ENCODE data around the gene ERFL. TPM values are rescaled to one million over a fixed set of nuclear protein-coding genes. Genes with fewer than 3 reads are reported as not detected.

ERFL gene
- total RNA-seq, 2 donors from 2014 or later: 0.36 to 1.9 TPM

GRCh38 chr19:41930322-41930722 is 2.1 kb upstream of the ERFL start:
- no peak for DNase-seq (ENCODE audit: low spot score)
- H3K4me1 ChIP-seq (replicated peaks): no peaks in the 10 kb centered on the region
- no peaks in the 10 kb centered on the region for H3K9me3 ChIP-seq
- no peak overlapping the region for H3K27ac ChIP-seq
- H3K27me3 ChIP-seq (replicated peaks; ENCODE audit: insufficient read depth): peaks cover 10% of the 10 kb centered on the region
- WGBS: 30% methylated on average over 7 of the region's 7 CpGs
- no peaks in the 10 kb centered on the region for H3K36me3 ChIP-seq
- no peak for TF ChIP-seq POLR2A (IDR thresholded peaks at IDR 0.05)
- no peak for TF ChIP-seq POLR2AphosphoS5 (IDR thresholded peaks at IDR 0.05)
- TF ChIP-seq, protein P1, sequence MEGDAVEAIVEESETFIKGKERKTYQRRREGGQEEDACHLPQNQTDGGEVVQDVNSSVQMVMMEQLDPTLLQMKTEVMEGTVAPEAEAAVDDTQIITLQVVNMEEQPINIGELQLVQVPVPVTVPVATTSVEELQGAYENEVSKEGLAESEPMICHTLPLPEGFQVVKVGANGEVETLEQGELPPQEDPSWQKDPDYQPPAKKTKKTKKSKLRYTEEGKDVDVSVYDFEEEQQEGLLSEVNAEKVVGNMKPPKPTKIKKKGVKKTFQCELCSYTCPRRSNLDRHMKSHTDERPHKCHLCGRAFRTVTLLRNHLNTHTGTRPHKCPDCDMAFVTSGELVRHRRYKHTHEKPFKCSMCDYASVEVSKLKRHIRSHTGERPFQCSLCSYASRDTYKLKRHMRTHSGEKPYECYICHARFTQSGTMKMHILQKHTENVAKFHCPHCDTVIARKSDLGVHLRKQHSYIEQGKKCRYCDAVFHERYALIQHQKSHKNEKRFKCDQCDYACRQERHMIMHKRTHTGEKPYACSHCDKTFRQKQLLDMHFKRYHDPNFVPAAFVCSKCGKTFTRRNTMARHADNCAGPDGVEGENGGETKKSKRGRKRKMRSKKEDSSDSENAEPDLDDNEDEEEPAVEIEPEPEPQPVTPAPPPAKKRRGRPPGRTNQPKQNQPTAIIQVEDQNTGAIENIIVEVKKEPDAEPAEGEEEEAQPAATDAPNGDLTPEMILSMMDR (IDR thresholded peaks at IDR 0.05): no peak
- intact Hi-C loops (cut with DNase I): no loop called here
- H3K4me3 ChIP-seq: no peak overlapping the region

GRCh38 chr19:41929536-41930071 is 1.4 kb upstream of the ERFL start:
- no peaks in the 10 kb centered on the region for H3K4me1 ChIP-seq (replicated peaks)
- peaks cover 10% of the 10 kb centered on the region for H3K27me3 ChIP-seq (replicated peaks; ENCODE audit: insufficient read depth)
- no peak for DNase-seq (ENCODE audit: low spot score)
- no peaks in the 10 kb centered on the region for H3K9me3 ChIP-seq
- 36% methylated on average over 12 of the region's 14 CpGs for WGBS
- no peak overlapping the region for H3K4me3 ChIP-seq
- no peaks in the 10 kb centered on the region for H3K36me3 ChIP-seq
- intact Hi-C loops (cut with DNase I): no loop called here
- TF ChIP-seq, protein P1 (IDR thresholded peaks at IDR 0.05): no peak
- TF ChIP-seq POLR2A (IDR thresholded peaks at IDR 0.05) (no peak), POLR2AphosphoS5 (IDR thresholded peaks at IDR 0.05) (no peak)
- no peak overlapping the region for H3K27ac ChIP-seq

DNA sequence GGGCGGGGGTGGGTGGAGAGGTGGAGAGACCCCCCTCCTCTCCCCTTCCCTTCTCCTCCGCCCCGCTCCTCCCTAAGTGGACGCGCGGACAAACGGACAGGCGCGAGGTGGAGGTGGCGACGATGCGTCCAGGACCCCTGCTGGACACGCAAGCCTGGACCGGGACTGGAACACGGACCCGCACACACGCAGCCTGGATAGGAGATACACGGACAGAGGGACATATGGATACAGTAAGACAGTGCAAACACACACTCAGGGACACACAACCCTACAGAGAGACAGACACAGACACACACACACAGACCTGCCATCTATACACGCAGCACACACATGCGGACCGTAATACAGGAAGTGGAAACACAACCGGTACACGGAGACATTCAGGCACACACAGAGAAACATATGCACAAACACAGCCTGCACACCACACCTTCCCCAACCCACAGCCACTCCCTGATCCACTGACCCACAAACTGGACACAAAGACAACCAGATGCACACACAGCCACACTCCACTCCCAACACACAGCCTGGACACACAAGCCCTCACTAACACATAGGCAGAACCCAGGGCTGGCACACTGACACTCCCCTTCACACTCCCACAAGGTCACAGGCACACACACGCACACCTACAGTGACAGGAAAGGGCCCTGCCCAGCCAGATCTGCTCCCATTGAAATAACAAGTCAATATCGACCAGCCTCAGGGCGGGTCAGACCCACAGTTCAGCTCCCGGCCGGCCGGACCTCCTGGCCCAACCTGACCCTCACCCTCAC is 696 bp upstream of the ERFL start:
- WGBS: 9% methylated on average over 29 of the region's 29 CpGs
- intact Hi-C loops (cut with DNase I): no loop called here
- Histone ChIP-seq H3K4me1 (replicated peaks) (no peaks in the 10 kb centered on the region), H3K36me3 (no peaks in the 10 kb centered on the region), H3K9me3 (no peaks in the 10 kb centered on the region), H3K4me3 (peak overlapping the region; percentile 31 to 39), H3K27ac (no peak overlapping the region), H3K27me3 (replicated peaks; ENCODE audit: insufficient read depth) (peaks cover 10% of the 10 kb centered on the region)
- no peak for DNase-seq (ENCODE audit: low spot score)
- TF ChIP-seq, protein P1 (IDR thresholded peaks at IDR 0.05): no peak
- no peak for TF ChIP-seq POLR2AphosphoS5 (IDR thresholded peaks at IDR 0.05)

GRCh38 chr19:41927497-41928192 is 604 bp downstream of the ERFL start:
- H3K27ac ChIP-seq: no peak overlapping the region
- H3K27me3 ChIP-seq (replicated peaks; ENCODE audit: insufficient read depth): peaks cover 12% of the 10 kb centered on the region
- no peak for DNase-seq (ENCODE audit: low spot score)
- 13% methylated on average over 43 of the region's 43 CpGs for WGBS
- intact Hi-C loops (cut with DNase I): no loop called here
- H3K36me3 ChIP-seq: no peaks in the 10 kb centered on the region
- no peaks in the 10 kb centered on the region for H3K4me1 ChIP-seq (replicated peaks)
- TF ChIP-seq, protein P1 (IDR thresholded peaks at IDR 0.05): no peak
- TF ChIP-seq POLR2A (IDR thresholded peaks at IDR 0.05) (no peak), POLR2AphosphoS5 (IDR thresholded peaks at IDR 0.05) (no peak)
- H3K9me3 ChIP-seq: no peaks in the 10 kb centered on the region
- peak overlapping the region; percentile 31 to 39 for H3K4me3 ChIP-seq

Data from prostate gland (tissue), 2 donors.